Stimulated activated CD4-positive, alpha-beta T cell treated with anti-CD3 and anti-CD28 coated beads, TNF-alpha, amount 100 ng/mL, for 48 hours (primary cell): ENCODE data around the gene LGALS8.
"Not testable (repeated sequence)": the region's sequence is repeated elsewhere in the genome, so short reads cannot be mapped to it uniquely, and the experiment has no call there.

ENCODE experiments used
- DNase-seq, 3 donors: peaks; one replicate each; pipeline ENCODE4 v3.0.0-alpha.2; 2020; ENCODE audit warnings: low read depth in 3 of 3

The LGALS8 gene

DNA sequence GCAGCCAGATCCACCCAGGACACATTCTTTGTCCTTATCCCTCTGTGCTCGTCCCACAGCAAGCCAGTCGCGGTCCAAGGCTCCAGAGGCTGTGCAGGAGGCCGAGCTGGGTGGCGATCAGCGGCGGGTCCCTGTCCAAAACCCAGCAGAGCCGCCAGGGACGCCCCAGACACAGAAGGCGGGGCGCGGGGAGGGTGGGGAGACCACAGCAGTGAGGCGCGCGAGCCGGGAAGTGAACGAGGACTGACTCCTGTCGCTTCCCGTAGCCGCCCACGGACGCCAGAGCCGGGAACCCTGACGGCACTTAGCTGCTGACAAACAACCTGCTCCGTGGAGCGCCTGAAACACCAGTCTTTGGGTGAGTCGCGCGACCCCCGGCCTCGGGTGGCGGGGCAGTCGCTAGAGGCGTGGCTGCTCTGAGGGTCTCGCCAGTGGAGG, at the start of gene LGALS8:
LGALS8 (plus strand) TSS at position 279 of the 438 bp plus-strand sequence. CDS start 2,089 bp downstream, outside the sequence.
- DNase-seq = peak; percentile 84 to 88 (median 85)

DNA sequence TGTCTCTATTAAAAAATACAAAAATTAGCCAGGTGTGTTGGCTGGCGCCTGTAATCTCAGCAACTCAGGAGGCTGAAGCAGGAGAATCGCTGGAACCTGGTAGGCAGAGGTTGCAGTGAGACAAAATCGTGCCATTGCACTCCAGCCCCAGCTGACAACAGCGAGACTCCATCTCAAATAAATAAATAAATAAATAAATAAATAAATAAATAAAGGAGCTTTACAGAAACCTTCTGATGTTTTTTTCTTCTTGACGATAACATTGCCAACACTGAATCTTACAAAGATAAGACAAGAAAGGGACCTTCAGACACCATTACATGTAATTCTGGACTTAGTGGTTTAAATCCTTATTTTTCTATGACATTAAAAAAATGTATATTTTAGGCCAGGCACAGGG, 47.8 kb upstream of the LGALS8 start:
- no peak for DNase-seq

DNA sequence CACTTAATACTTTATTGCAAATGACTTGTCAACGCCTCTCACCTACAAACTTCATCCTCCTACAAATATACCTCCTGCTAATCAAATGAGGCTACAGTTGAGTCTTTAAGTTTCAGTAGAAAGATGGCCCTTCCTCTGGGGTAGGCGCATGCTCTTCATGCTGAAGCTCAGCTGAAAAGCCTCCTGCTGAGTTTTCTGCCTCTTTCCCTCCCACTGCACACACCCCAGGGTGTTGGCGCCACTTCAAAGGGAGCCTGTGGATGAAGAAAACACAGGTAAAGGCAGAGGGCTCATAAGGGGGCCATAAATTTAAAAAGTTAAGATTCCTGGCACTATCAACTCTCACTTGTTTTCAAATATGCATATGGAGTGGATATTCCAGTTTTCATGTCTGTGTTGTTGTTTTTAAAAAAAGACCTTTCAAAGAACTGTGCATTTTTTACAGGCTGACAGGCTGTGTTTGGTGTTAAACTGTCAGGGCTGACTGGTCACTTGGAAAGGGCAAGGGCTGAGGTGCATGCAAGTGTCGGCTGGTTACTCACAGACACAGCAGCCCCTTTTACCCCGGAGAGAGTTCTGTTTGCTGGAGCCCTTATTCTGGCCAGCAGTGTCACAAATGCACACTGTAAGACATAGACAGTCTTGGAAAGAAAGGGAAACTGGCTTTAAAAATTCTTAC, 42.9 kb upstream of the LGALS8 start:
- DNase-seq = no peak

DNA sequence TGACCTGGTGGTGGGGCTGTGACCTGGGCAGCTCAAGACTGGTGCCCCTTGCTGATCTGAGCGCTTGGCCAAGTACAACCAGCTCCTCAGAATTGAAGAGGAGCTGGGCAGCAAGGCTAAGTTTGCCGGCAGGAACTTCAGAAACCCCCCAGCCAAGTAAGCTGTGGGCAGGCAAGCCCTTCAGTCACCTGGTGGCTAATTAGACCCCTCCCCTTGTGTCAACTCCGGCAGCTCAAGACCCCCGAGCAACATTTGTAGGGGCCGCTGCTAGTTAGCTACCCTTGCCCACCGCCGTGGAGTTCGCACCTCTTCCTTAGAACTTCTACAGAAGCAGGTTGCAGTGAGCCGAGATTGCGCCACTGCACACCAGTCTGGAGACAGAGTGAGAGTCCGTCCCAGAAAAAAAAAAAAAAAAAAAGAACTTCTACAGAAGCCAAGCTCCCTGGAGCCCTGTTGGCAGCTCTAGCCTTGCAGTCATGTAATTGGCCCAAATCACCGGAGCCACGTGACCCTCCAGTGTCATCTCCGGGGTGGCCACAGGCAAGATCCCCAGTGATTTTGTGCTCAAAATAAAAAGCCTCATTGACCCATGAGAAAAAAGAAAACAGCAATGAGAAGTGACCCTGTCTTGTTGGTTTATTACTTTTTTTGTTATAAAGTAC, 39.3 kb upstream of the LGALS8 start:
- DNase-seq = no peak

DNA sequence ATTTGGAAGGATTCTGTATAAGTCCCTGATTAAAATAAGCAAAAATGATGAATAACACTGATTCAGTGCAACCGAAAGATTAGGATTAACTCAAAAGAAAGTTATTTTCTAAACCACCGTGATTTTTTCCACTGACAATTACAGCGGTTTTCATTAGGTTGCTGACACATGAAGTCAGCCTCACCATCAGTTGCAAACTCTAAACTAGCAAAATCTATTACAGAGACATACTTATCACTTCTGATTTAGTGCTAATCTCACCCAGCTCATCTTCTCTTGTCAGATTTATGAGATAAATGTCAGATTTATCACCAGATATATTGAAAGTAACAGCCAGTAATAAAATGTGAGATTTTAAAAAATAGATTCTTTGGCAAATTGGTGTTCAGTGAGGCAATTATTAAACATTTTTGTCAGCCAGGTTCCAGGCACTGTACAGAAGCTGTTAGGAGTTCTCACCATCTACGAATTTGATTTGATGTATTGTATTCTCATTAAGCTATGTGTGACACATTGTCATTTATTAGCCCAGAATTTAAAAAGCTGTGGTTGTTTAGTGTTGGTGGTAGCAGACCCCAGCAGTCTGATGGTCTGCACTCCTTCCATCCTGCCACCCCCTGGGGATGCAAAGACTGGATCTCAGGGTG, 37.3 kb upstream of the LGALS8 start:
- no peak for DNase-seq

DNA sequence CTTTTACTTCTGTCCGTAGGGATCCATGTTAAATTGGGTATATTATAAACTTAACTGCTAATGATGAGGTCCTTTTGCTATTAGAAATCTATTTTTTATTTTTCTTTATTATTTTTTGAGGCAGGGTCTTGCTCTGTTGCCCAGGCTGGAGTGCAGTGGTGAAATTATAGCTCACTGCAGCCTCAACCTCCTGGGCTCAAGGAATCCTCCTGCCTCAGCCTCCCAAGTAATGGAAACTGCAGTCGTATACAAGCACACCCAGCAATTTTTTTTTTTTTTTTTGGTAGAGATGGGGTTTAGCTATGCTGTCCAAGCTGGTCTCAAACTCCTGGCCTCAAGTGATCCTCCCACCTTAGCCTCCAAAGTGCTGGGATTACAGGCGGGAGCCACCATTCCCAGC, 34.6 kb upstream of the LGALS8 start:
- not testable (repeated sequence) for DNase-seq

DNA sequence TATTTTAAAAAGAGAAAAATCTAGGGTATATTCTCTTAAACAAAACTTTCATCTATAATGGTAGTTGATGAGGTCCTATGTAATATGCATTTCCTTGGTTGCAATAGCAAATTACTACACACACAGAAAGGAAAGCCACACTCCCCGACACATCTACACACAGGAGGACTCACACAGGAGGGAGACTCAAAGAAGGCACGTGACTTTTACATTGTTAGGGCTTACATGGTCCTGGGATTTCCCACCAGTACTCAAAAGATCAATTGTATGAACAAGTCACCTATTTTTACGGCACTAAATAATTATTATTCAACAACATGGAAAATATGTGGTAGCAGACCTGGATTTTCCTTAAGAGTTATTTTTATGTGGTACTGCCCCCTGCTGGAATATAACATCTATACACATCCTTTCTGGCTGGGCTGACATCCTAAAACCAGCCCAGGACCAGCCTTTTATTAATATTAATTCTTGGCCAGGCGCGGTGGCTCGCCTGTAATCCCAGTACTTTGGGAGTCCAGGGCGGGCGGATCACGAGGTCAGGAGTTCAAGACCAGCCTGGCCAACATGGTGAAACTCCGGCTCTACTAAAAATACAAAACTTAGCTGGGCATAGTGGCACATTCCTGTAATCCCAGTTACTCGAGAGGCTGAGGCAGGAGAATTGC, 33.9 kb upstream of the LGALS8 start:
- no peak for DNase-seq

DNA sequence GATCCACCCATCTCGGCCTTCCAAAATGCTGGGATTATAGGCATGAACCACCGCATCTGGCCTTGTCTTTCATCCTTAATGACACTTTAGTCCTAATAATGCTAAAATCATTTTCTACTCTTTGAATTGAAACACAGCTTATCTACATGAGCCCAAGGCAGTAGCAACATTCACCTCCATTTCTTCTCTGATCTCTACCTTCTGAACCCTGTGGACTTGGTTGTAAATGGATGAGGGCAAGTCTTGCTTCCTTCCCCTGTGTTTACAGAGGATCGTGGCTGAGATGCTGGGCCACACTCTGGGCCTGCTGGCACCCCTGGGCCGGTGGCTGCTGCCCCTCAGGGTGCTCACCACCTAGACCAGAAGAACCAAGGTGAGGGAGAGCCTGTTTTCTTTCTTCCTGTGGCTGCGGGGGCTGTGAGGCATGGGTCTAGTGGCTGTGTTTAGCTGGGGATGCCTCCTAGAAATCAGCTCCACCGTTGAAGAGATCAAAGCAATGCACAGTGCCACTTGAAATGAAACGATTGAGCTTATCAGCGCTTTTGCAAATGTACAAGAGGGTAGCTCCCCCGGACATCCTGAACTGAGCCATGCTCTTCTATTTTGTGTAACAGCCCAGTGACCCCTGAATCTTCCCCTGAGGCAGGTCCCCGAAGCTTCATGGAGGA, 32.2 kb upstream of the LGALS8 start:
- DNase-seq = no peak

DNA sequence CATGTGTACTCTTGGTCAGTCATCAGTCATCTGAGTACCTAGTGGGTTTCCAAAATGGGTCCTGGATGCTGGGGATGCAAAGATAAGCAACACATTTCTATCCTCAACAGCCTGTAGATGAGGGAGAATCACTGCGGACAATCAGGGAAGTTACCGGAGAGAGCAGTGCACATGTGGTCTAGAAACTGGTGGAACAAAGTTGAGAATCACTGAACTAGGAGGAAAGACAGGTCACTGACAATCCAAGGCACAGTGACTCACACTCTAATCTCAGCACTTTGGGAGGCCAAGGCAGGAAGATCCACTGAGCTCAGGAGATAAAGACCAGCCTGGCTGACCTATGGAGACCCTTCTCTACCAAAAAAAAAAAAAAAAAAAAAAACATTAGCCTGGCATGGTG, 31.4 kb upstream of the LGALS8 start:
- no peak for DNase-seq

DNA sequence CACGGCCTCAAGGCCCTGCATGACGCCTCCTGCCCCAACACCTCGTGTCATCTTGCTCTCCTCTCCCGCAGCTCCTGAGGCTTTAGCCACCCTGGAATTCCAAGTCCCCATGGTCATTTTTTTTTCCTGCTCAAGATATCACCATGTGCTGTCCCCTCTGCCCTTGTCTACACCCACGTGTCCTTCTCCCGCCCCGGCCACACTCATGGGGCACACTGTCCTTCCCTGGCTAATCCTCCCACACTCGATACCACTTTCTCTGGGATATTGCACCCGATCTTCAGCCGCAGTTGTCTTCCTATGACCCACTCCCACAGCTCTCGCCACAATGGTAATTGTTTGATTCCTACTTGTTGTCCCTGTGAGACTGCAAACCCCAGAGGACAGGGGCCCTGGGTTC, 29.7 kb upstream of the LGALS8 start:
- no peak for DNase-seq

DNA sequence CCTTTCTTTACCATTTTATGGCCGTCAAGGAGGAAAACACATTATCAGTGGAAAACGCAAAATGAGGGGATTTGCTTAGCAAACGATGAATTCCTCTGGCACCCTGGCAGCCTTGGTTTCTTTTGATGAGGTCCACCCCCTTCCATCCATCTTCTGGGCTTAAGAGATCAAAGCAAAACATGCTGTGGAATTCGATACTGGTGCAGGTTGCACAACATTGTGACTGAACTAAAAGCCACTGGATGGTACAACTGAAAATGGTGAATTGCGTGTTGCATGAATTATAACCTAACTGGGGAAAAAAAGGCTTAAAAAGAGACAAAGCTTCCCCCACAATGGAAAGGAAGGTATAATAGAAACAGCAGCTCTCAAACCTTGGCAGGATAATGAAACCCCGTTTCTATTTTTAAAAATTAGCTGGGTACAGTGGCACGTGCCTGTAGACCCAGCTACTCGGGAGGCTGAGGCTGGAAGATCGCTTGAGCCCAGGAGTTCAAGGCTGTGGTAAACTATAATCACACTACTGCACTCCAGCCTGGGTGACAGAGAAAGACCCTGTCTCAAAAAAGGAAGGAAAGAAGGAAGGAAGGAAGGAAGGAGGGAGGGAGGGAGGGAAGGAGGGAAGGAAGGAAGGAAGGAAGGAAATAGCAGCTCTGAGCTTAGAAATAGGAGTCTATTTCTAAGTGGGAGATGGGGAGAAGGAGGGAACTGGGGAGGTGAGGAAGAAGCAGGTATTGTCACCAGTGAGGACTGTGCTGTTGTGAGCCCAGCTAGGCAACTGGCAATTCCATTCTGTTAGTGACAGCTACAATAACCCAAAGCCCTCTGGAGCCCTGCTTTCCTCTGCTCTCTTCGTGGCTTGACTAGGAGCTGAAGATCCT, 29.0 kb upstream of the LGALS8 start:
- no peak for DNase-seq

DNA sequence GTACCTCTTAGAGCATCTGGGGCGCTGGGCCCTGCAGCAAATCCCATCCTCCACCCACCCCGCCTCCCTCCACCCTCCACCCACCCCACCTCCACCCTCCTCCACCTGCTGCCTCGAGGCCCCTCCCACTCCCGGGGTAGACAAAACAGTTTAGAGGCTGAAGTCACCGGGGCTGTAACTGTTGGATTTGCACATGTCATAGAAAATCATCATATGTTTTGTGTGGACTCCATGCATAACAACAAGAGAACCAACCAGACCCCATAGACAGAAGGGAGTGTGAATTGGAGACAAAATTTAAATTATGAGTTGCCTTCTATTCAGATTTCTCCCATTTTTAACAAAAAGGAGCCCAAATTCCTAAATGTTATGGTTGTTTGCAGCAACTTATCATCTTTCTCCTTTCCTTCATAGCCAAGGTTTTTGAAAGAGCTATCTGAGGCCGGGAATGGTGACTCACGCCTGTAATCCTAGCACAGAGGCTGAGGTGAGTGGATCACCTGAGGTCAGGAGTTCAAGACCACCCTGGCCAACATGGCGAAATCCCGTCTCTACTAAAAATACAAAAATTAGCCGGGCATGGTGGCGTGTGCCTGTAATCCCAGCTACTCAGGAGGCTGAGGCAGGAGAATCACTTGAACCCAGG, 28.2 kb upstream of the LGALS8 start:
- DNase-seq = no peak

DNA sequence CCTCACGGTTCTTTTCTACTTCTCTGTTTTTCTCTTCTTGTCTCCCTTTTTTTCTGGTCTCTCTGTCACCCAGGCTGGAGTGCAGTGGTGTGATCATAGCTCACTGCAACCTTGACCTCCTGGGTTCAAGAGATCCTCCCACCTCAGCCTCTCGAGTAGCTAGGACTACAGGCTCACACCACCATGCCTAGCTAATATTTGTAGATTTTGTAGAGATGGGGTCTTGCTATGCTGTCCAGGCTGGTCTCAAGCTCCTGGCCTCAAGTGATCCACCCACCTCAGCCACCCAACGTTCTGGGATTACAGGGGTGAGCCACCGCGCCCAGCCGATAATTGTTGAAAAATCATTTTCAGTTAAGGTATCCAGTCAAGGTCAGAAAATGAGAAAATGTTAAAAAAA, 25.9 kb upstream of the LGALS8 start:
- DNase-seq = no peak

DNA sequence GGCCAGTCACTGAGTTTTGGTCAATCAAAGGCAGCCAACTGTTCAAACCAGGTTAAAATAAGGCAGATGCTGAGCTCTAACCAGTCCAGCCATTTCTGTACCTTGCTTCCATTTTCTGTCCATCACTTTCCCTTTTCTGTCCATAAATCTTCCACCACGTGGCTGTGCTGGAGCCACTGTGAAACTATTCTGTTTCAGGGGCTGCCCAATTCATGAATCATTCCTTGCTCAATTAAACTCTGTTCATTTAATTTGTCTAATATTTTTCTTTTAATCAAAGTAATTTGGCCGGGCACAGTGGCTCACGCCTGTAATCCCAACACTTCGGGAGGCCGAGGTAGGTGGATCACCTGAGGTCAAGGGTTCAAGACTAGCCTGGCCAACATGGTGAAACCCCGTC, 22.7 kb upstream of the LGALS8 start:
- no peak for DNase-seq

DNA sequence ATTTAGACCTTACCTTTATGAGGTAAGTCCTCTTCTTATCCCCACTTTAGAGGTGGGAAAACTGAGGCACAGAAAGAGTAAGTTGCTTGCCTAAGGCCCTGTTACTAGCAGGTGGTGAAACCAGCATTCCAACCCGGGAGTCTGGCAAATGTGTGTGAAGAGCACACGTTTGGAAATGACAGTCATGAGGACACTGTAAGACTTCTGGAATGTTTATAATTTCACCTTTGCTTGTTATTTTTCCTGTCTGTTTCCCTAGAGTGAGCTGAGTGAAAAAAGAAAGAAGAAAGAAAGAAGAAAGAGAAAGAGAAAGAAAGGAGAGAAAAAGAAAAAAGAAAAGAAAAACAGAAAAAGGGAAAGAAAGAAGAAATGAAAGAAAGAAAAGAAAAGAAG, 21.2 kb upstream of the LGALS8 start:
- DNase-seq = no peak

DNA sequence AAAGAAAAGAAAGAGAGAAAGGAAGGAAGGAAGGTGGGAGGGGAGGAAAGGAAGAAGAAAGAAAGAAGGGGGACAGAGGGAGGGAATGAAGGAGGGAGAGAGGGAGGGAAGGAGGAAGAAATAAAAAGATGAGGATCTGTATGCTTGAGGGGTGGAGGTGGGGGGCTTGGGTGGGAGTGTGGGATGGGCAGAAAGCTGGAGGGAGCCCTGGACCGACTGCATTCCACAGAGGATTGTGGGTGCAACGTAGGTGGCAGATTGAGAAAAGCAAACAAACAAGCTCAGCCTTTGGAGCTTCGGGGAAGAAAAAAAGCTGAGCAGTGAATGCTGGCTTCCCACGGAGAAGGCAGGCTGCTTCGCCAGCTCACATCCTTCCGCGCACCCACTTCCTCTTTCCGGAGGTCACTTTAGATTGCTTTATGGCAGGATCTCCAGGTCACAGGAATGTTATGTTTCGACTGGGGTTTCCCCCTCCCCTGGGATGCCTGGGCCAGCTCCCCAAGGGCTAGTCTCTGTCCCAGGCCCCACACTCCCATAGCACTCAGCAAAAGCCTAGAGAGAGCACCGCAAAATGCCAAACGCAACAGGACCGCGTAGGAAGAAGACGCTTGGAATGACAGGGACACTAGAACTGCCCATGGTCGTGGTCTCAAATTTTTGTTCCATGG, 20.7 kb upstream of the LGALS8 start:
- no peak for DNase-seq

DNA sequence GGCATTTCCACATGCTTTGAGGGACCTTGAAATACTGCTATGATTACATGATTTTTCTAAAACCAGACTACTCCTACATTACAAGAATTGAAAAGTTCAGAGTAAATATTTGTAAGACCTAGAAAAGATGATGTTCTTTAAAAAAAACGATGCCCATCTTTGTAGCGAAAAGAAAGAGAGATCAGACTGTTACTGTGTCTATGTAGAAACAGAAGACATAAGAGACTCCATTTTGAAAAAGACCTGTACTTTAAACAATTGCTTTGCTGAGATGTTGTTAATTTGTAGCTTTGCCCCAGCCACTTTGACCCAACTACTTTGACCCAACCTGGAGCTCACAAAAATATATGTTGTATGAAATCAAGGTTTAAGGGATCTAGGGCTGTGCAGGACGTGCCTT, 19.4 kb upstream of the LGALS8 start:
- not testable (repeated sequence) for DNase-seq

DNA sequence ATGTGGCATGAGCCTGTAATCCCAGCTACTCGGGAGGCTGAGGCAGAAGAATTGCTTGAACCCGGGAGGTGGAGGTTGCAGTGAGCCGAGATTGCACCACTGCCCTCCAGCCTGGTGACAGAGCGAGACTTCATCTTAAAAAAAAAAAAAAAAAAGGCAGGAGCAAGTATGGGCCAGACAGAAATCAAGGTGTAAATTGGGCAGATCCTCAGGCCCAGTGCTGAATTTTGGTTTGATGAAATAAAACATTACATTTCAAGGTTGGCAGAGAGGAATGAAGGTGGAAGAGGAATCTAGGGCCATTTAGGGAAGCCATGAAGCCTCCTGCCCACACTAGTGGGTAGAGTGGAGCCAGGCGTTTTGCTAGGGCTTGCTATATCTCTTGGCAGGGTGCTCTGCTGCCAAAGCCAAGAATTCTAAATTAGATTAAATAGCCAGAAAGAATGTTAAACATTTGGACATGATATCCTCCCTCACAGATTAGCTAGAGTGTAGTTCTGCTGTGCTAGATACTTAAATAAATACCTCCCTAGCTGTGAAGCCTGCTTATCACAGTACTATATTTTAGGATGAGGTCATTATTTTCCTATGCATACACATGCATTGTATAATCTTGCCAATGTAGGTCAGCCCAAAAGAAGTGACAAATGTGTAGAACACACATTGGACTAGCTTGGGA, 16.6 kb upstream of the LGALS8 start:
- no peak for DNase-seq

DNA sequence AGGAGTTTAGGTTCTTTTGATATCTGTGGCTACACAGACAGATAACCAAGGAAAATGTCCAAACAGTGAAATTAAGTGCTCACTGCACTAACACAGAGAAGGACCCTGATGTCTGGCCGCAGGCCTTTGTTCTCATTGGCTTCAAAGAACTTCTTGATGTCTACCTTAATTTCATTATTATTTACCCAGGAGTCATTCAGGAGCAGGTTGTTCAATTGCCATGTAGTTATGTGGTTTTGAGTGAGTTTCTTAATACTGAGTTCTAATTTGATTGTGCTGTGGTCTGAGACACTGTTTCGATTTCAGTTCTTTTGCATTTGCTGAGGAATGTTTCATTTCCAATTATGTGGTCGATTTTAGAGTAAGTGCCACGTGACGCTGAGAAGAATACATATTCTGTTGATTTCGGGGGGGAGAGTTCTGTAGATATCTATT, 15.2 kb upstream of the LGALS8 start:
- no peak for DNase-seq
